ENCODE results near the gene GLYATL1.

GRCh38 chr11:58980159-58980843 is 41.0 kb downstream of the GLYATL1 start:
- no peak for TF ChIP-seq GATA3 (IDR thresholded peaks at IDR 0.05; ENCODE audit: low read depth, low read length)
- TF ChIP-seq GATA2 (IDR thresholded peaks at IDR 0.05; ENCODE audit: low read depth, low read length): no peak
